ENCODE results near the gene HOXD9.

The HOXD9 gene

DNA sequence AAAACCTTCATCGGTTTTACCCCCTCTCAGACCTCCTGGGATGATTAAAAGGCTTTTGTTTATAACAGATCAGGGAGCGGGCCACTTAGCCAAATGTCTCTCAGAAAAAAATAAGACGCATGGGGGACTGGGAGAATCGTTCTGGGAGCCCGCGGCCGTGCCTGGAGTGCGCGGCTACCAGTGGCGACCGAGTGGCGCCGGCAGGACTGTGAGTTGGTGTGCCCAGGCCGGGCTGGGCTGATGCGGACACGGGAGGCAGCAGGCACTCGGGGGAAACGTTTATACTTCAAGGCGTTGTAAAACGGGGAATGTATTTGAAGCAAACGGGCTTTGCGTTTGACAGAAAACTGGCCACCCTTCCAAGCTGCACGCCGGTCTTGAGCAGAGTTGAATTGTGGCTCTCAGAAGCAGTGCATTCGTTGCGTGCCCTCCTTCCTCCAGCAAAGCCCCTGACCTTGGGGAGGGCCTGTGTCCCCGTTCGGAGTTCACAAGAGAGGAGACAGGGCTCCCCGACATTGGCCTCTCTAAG lies 10.6 kb upstream of the HOXD9 start:
- no peak for DNase-seq

DNA sequence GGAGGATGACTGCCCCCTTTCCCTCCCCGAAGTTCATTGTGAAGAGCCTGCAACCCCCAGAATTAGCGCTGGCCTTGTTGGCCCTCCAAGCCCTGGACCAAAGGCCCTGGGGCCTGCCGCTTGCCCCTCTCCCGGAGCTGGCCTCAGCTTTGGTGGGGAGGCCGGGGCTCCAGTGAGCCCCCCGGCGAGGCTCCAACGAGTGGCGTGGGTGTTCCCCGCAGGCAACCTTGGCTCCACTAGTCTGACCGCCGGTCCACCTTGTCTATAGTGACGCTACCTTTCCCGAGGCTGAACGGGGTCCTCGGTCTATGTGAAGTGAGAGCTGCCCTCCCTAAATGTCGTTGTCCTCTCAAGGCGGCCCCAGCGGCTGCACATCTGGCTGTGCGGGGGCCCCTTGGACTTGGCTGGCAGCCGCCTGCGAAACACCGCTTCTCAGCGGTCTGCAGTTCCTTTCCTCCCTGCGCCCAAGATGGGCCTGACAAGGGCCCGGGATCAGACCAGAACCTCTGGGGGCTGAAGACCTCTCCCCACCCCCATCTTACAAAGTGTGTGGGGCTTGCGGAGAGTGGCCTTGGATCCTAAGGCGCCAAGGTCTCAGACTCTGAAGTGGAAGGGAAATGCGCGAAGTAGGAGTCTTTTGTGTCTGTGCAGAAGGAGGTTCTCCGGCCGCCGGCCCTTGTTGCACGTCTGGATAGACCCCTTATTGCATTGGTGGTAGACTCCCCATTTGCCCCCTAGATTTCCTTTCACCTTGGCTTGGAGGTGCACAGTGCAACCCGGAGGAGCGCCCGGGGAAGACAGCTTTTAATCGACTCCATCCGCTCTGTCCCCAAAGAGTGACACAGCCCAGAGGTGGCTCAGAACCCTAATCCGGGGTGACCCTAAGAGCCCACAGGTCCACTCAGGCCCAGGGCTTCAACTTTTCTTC lies 9.9 kb upstream of the HOXD9 start:
- no peak for DNase-seq

DNA sequence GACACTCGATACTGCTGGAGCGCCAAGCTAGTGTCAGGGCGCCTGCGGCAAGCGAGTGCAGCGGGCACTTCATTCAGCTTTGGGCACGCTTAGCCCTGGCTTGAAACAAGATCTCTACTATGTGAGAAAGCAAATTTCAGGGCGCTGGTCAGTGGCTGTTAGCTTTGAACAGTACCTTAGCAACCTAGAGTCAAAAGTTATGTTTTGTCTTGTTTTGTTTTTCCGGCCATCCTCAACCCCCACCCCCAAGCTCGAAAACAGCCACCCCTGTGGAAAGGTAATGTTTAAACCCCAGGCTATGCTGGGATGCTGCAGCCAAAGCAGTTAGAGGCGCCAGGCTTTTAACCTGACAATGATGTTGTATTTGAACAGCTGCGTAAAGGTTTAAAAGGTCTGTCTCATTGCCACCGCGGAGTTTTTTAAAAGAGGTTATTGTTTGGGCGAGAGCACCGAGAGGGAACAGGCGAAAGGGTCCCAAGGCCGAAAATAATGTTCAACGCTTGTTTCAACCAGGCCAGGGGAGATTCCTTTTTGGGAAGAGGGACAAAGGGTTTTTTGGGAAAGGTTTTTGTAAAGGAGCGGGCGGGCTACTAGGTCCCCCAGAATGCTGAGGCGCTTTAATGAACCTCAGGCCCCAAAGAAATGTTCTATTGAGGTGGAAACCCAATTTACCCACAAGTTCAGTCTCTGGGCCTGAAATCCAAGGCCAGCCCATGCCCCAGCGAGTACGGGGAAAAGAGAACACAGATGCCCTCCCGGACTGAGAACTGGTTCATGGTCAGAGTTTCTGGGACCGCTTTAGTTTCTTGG lies 8.2 kb upstream of the HOXD9 start:
- DNase-seq, result no peak

DNA sequence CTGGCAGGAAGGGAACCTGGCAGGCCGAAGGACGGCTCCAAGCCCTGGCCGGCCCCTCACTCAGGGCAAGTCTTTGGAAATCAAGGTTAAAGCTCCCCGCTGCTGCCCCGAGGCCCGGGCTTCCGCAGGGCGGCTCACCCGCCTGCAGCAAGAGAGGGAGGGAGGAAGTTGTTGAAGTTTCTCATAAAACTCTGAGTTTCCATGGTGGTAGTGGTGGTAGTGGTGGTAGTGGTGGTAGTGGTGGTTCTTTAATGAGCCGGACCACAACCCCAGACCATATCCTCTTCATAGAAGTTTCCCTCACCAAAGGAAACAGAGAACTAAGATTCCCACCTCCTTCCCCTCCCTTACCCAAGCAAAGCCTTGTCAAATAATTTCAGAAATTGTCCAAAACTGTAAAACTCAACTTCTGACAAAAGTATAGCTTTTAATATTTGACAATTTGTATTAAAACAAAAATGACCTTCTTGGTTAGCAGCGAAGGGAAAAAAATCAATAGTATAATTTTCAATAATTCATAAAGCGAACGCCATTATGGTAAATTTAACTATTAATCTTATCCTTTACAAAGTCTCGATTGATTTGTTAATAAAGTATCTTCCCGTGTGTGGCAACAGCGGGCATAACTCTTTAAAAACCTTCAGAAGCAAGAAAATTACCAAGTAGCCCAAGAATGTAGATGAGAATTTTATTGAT lies 7.4 kb upstream of the HOXD9 start:
- no peak for DNase-seq

DNA sequence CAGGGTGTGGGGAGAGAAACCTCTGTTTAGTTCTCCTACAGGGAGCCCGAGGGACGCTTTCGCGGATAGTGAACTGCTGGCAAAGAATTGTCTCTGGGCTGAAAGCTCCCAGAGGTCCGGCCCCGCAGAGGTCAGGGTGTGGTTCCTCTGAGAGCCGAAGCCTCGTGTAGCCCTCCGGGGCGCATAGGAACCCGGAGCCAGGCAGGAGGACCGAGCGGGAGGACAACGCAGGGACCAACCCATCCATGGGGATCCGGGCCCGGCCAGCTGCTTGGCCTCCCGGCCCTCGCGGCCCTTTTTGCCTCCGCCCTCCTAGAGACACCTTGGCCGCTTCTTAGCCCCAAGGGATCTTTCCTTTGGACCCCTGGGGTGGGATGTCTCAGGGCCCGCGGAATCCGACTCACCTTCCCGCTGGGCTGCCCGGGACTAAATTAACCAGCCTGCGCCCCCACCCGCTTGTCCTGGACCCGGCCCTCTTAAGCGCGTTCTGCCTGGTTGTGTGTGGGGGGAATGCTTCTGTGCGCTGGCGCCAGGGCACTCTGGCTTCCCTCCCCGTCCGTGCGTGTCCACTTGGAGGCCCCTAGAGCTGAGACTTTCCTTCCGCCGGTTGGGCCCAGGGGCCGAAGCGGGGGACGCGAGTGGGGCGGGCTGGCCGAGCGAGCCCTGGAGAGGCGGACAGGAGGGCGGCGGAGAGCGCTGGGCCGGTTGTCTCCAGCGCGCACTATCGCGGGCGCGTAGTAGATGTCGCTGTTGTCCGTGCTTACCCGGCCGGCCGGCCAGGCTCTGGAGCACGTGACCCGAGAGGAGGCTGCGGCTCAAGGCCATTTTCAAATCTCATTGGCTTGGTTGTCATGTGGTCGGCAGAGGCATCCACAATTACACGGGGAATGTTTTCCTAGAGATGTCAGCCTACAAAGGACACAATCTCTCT lies 6.4 kb upstream of the HOXD9 start, which contains the start of gene HOXD10:
Gene HOXD10 (plus strand): TSS at position 896 of the 931 bp plus-strand sequence. CDS start 56 bp downstream, outside the sequence.
- DNase-seq, result no peak

DNA sequence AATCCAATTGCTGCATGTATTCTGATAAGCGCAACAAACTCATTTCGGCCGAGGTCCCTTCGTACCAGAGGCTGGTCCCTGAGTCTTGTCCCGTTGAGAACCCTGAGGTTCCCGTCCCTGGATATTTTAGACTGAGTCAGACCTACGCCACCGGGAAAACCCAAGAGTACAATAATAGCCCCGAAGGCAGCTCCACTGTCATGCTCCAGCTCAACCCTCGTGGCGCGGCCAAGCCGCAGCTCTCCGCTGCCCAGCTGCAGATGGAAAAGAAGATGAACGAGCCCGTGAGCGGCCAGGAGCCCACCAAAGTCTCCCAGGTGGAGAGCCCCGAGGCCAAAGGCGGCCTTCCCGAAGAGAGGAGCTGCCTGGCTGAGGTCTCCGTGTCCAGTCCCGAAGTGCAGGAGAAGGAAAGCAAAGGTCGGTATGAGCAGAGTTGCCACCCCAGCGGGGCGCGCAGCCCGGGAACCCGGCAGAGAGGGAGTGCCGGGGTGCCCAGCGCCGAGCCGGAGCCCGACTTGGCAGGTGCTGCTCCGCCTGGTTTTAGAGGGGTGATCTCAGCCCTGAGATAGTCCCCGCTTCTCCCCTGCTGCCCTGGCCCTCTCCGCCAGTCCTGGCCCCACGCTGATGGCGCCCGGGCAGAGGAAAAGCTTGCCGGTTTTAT lies 5.2 kb upstream of the HOXD9 start:
- DNase-seq, result no peak

DNA sequence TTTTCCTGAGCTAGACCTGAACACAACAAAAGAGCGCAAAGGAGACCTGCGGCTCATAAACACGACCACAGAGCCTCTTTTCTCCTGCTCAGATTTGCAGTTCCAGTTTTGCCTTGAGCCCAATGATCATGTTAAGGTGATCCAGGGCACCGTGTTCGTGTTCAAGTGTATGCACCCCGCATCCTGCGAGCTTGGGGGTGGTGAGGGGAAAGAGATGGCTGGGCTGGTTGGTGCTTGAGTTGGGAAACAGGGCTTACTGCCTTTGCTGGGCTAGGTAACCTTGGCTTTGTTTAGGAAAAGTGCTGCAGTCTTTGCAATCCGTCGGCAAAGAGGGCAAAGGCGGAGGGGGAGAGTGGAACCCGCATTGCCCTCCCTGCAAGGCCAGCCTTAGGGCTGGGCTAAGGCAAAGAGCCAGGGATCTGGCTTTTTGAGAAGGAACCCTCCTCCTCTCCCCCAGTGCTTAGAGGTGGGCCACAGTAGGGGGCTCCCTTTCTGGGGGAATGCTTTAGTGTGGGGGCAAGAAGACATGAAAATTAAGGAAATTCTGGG lies 4.6 kb upstream of the HOXD9 start:
- no peak for DNase-seq

DNA sequence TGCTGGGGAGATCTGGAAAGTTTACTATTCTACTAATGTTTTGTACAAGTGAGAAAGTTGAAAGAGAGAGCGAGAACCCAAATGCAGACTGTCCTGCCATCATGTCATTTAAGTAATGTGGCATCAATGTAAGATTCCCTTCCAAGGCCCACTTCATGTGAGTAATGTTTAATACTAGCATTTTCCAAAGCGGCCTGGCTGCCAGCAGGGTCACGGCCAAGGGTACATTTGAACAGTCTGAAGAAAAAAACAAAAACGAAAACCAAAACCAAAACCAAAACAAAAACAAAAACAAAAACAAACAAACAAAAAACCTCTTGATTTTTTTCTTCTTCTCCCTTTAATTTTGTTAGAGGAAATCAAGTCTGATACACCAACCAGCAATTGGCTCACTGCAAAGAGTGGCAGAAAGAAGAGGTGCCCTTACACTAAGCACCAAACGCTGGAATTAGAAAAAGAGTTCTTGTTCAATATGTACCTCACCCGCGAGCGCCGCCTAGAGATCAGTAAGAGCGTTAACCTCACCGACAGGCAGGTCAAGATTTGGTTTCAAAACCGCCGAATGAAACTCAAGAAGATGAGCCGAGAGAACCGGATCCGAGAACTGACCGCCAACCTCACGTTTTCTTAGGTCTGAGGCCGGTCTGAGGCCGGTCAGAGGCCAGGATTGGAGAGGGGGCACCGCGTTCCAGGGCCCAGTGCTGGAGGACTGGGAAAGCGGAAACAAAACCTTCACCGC lies 3.7 kb upstream of the HOXD9 start:
- DNase-seq, result no peak

DNA sequence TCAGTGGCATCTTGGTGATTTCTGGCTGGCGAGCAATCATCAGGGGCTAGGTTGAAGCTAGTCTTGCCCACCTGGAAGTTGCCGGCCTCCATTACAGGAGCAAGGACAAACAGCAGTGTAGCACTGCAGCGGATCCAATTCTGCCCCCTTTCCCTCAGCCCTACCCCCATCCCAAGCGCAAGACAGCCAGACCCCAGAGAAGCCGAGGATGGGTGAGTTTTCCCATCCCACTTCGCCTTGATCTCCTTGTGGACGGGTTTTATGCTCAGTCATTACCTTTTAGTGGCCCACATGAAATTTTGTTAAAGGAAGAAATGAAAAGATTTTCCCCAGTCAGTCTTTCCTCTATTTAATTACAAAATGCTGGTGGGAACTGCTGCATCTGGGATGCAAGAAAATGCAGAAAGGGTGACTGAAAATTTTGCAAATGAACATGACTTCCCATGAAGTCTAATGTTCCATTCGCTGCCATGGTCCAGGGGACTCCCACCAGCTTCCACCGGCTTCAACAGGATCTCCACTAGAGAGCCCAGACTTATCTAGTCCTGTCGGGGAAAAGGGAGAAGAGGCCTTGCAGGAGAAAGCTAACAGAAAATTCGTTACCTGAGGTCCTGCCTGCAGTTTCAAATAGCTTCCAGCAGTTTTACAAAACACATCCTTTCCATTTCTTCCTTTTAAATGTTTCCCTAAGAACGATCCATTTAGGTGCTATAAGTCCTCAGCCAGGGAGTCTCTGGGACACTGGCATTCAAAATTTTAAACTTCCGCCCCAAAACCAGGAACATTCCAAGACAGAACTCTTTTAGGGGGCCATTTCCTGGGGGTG lies 1.9 kb upstream of the HOXD9 start:
- DNase-seq, result no peak

DNA sequence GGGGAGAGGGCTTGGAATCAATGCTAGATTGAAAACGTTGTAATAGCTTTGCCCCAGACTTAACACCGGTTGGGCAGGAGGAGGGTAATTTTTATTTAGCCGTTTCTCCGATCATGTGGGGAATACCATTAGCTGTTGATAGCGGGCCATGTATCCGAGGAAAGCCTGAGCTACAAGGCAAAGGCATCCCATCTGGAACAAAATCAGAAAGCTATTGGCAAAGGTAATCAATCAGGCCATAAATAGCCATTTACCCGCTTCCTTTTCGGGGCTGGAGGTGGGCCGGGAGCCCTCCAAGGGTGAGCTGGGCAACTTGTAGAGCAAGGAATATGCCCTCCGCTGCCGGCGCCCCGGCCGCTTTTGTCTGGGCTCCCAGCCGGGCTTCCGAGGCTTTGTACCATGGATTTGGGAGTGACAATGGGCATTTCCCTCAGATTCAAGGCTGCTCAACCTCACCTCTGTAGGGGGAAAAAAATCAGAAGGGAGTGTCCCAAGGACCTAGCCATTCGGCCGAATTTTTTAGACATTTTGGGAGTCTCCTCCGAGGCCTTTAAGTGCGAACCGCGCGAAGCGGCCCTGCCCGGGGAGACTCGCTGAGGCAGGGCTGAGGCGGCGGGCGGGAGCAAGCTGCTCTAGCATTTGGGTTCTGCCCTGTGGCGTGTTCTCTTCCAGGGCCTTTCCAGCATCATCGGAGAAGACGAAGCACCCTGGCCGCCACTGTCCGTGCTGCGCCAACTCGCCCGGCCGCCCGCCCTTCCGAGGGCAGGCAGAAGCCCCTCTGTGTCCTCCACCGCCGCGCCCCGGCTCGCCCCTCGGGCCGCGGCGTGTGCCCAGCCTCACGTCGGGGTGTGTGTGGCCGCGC lies 1.1 kb upstream of the HOXD9 start:
- no peak for DNase-seq

DNA sequence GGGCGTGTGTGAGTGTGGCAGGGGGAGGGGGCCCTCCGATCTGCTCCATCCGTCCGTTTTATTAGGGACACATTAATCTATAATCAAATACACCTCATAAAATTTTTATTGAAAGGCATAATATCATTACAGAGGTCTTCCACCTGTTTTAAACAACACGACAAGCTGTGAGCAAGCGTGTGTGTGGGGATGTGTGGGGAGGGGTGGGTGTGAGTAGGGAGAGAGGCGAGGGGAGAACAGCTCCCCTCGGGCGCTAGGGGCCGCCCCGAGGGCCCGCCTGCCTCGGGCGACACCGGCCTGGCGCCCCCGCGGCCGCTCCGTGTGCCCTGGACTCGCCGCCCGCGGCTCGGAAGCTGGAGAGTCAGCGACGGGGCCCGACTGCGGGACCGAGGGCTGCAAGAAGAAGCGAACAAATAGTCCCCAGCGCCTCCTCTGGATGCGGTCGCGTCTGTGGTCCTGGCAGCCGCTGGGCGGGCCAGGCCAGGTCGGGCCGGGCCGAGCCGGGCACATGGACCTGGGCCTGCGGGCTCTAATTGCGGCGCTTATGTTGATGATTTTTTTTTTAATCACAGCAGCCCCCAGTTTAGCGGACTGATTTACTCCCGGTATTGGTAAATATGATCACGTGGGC lies 352 bp upstream of the HOXD9 start:
- no peak for DNase-seq

DNA sequence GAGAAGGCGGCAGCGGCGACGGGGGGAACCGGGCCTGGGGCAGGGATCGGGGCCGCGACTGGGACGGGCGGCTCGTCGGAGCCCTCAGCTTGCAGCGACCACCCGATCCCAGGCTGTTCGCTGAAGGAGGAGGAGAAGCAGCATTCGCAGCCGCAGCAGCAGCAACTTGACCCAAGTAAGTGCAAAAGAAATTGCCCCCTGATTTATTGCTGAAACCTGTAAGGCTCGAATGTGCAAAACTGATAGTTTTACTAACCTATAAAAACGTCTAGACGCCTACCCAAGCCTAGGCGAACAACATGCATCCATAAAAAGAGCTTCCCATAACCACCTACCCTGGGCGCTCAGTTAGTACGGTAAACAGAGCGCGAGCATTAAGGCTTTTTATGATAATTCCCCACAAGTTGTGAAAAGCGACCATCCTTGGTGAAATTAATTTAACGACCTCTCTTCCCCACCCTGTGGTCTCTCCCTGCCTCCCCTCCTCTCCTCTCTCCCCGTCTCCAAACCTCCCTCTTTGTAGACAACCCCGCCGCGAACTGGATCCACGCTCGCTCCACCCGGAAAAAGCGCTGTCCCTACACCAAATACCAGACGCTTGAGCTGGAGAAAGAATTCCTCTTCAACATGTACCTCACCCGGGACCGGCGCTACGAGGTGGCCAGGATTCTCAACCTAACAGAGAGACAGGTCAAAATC lies 1.0 kb downstream of the HOXD9 start:
- no peak for DNase-seq

DNA sequence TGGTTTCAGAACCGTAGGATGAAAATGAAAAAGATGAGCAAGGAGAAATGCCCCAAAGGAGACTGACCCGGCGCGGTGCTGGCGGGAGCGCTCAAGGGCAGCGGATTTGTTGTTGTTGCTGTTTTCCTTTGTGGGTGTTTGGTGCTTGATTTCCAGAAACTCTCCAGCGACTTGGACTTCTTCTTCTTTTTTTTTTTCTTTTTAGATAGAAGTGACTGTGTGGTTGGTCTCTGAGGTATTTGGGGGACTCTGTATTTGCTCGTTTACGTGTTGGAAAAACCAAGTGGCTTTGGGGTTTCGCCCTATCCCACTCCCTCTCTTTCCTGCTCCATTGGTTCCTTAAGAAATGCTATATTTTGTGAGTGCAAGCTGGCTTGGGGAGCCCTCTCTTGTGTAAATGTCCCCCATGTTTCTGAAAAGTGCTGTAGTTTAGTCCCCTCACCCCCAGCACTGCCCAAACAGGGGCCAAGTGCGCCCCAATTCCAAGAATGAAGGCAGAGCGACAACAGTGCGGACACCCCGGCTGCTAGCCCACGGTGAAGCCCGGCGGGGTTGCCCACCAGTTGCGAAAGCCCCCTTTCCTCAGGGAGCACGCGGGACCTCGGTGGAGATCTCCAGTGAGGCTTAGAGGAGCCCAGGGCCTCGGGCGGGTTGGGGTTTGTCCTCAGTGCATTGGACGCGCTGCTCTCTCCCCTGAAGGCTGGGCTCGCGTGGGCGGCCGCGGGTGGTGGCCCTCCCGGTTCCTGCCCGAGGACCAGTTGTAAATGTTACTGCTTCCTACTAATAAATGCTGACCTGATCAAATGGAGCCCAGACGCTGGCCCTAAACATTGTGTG lies 1.8 kb downstream of the HOXD9 start:
- no peak for DNase-seq

DNA sequence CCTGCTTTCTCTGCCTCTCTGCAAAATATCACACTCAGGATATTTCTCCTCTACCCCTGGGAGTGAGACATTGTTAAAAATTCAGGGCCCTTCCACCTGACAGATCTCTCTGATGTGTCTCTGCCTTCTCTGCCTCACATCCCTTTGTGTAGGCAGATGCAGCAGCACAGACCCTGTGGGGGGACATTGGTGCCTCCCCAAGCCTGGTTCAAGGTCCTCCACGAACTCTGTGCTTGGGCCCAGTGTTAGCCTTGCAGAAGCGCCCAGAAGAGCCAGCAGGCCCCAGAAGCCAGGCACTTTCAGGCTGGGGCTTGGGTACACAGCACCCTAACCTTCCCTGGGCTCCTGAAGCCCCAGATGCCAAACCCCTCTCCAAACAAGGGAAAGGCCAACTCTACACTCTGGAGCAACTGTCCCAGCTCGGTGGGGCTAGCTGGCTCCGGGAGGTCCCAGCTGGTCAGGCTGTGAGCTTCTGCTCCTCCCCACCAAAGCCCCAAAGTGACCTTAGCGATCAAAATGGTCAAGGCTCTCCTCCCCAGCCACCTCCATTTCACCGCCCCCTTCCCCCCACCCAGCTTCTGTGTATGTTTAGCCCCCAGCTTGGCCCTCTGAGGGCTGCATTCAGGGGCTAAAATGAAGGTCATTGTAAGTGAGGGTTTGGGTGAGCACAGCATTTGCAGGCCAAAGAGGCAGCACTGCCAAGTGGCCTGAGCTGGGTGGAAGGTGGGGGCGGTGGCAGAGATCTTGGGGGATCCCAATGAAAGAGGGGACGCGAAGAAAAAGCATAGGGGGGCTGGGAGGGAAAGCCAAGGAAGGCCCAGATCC lies 2.6 kb downstream of the HOXD9 start:
- DNase-seq, result no peak

DNA sequence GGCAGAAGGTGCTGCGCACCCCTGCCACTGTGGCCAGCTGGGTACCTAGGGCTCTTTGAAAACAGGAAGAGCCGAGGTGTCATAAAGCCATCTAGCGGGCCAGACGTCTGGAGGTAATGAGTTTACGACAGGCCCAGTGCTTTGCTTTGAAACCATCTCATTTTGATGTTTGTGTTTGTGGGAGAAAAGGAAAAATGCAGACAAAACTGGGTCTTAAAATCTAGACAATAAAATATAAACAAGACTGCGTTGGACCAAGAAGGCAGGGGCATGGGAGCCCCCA lies 3.2 kb downstream of the HOXD9 start:
- no peak for DNase-seq
